Nephron progenitor cell (in vitro differentiated cells): ENCODE results near the gene PCSK6.

Source experiments
- DNase-seq: peaks from one replicate; pipeline ENCODE4 v3.0.0; 2021
- H3K27ac Mint-ChIP-seq: 2 replicates; pipeline ENCODE4 v1.8.0; 2021; ENCODE audit warnings: mild to moderate bottlenecking, moderate library complexity, mixed read lengths
- H3K27me3 Mint-ChIP-seq: 2 replicates; pipeline ENCODE4 v1.8.0; 2021; ENCODE audit warnings: mild to moderate bottlenecking, low read depth, mixed read lengths; ENCODE audit not compliant: poor library complexity
- H3K36me3 Mint-ChIP-seq: 2 replicates; pipeline ENCODE4 v1.8.0; 2021; ENCODE audit warnings: low read depth, mixed read lengths
- H3K4me1 Mint-ChIP-seq: 2 replicates; pipeline ENCODE4 v1.8.0; 2021; ENCODE audit warnings: mixed read lengths
- H3K4me3 Mint-ChIP-seq: 2 replicates; pipeline ENCODE4 v1.8.0; 2021; ENCODE audit warnings: mild to moderate bottlenecking, moderate library complexity, mixed read lengths
- H3K9me3 Mint-ChIP-seq: 2 replicates; pipeline ENCODE4 v1.8.0; 2021; ENCODE audit warnings: mild to moderate bottlenecking, moderate library complexity, mixed read lengths
- TF ChIP-seq, protein P1 (sequence below): fragments of 200-600 bp; sonication (generic); IDR thresholded peaks from 2 replicates; pipeline ENCODE4 v1.5.0; 2021; ENCODE audit warnings: antibody characterized with exemption

The PCSK6 gene

DNA sequence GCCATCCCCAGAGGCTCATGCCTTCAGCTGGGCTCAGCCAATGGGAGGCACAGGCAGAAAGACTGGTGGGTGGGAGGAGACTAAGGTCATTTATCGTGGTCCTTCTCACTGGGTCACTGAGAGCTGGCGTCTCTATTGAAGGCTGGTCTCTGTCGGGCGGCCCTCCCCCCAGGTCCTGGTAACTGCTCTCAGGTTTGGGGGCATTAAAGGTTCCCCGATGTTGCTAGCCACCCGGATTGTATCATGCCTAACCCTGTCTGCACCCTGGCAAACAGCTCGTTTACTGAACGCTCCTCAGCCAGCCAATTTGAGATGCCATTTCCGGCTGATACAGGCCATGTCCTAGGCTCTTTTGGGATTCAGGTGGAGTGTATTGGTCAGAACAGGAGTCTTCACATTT is 222.7 kb downstream of the PCSK6 start:
- no peak for DNase-seq
- Mint-ChIP-seq H3K36me3 (peaks cover 27% of the 10 kb centered on the region), H3K9me3 (no peaks in the 10 kb centered on the region), H3K27ac (peak overlapping the region; percentile 54), H3K4me3 (no peak overlapping the region), H3K27me3 (peaks cover 7% of the 10 kb centered on the region), H3K4me1 (peaks cover 19% of the 10 kb centered on the region)
- TF ChIP-seq, protein P1, sequence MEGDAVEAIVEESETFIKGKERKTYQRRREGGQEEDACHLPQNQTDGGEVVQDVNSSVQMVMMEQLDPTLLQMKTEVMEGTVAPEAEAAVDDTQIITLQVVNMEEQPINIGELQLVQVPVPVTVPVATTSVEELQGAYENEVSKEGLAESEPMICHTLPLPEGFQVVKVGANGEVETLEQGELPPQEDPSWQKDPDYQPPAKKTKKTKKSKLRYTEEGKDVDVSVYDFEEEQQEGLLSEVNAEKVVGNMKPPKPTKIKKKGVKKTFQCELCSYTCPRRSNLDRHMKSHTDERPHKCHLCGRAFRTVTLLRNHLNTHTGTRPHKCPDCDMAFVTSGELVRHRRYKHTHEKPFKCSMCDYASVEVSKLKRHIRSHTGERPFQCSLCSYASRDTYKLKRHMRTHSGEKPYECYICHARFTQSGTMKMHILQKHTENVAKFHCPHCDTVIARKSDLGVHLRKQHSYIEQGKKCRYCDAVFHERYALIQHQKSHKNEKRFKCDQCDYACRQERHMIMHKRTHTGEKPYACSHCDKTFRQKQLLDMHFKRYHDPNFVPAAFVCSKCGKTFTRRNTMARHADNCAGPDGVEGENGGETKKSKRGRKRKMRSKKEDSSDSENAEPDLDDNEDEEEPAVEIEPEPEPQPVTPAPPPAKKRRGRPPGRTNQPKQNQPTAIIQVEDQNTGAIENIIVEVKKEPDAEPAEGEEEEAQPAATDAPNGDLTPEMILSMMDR, result no peak

DNA sequence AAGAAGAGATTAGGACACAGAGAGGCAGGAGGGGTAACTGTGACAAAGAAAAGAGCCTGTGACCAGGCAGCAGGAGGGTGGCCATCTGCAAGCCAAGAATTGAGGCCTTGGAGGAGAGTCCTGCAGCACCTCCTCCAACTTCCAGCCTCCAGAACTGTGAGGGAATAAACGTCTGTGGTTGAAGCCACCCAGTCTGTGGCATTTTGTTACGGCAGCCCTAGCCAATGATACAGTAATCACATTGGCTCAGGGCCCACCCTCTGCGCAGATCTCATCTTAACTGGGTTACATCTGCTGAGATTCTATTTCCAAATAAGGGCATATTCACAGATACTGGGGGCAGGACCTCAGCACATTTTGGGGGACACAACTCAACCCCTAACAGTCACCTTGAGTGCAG is 223.5 kb downstream of the PCSK6 start:
- no peaks in the 10 kb centered on the region for H3K9me3 Mint-ChIP-seq
- peaks cover 19% of the 10 kb centered on the region for H3K4me1 Mint-ChIP-seq
- peaks cover 19% of the 10 kb centered on the region for H3K36me3 Mint-ChIP-seq
- DNase-seq, result no peak
- TF ChIP-seq, protein P1, result no peak
- H3K27me3 Mint-ChIP-seq, result peaks cover 7% of the 10 kb centered on the region
- no peak overlapping the region for H3K27ac Mint-ChIP-seq
- H3K4me3 Mint-ChIP-seq, result no peak overlapping the region

DNA sequence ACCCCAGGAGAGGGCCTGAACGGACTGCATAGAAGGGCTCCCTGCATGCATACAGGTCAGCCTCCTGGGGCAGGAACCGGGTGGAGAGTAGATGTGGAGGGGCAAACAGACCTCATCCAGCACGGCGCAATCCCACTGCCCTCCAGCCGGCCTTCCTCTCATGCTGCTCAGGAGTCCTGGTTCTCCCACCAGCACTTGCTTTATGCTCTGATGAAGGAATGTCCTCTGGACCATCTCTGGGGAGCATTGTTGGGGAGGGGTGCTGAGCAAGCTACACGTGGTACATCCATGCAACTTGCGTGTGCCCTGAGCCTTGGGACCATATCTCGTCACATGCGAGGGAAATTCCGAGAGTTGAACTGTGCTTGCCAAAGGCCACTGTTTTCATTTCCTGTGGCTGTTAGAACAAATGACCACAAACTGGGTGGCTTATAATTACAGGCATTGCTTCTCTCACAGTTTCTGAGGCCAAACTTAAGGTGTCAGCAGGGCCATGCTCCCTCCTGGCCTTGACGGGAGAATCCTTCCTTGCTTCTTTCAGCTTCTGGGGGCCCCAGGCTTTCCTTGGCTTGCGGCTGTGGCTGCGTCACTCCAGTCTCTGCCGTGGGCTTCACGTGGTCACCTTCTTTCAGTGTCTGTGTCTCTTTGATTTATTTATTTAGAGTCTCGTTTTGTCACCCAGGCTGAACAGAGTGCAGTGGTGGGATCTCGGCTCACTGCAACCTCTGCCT is 224.4 kb downstream of the PCSK6 start:
- peak overlapping the region; percentile 24 for H3K27ac Mint-ChIP-seq
- peaks cover 13% of the 10 kb centered on the region for H3K36me3 Mint-ChIP-seq
- no peak for DNase-seq
- H3K4me1 Mint-ChIP-seq, result peaks cover 21% of the 10 kb centered on the region
- peaks cover 7% of the 10 kb centered on the region for H3K27me3 Mint-ChIP-seq
- no peaks in the 10 kb centered on the region for H3K9me3 Mint-ChIP-seq
- TF ChIP-seq, protein P1, result no peak
- H3K4me3 Mint-ChIP-seq, result no peak overlapping the region

GRCh38 chr15:101264011-101264410 is 225.5 kb downstream of the PCSK6 start:
- H3K4me3 Mint-ChIP-seq, result no peak overlapping the region
- H3K27me3 Mint-ChIP-seq, result peaks cover 7% of the 10 kb centered on the region
- peaks cover 29% of the 10 kb centered on the region for H3K4me1 Mint-ChIP-seq
- H3K36me3 Mint-ChIP-seq, result peaks cover 4% of the 10 kb centered on the region
- H3K9me3 Mint-ChIP-seq, result no peaks in the 10 kb centered on the region
- H3K27ac Mint-ChIP-seq, result no peak overlapping the region
- no peak for DNase-seq
- TF ChIP-seq, protein P1, result no peak

GRCh38 chr15:101262551-101262950 is 227.0 kb downstream of the PCSK6 start:
- Mint-ChIP-seq H3K27ac (no peak overlapping the region), H3K36me3 (no peaks in the 10 kb centered on the region), H3K27me3 (peaks cover 7% of the 10 kb centered on the region), H3K4me3 (no peak overlapping the region), H3K4me1 (peaks cover 41% of the 10 kb centered on the region), H3K9me3 (no peaks in the 10 kb centered on the region)
- DNase-seq, result no peak
- TF ChIP-seq, protein P1, result no peak
